Natural killer cell (primary cell): ENCODE measurements around the gene SLC16A11. TPM values are rescaled to one million over a fixed set of nuclear protein-coding genes. Genes with fewer than 3 reads are reported as not detected.
A peak's percentile ranks its signal among the peaks of the same experiment; 100 is the strongest.

Source experiments
- ATAC-seq, 3 donors: fragments of 150-1000 bp in 2 of 3; fragments of 200-7000 bp in 1 of 3; cut with Tn5 transposase; 1 replicate in 1 of 3; 2 replicates in 2 of 3; pipeline ENCODE4 v1.10.0; 2021; ENCODE audit warnings: mild to moderate bottlenecking in 2 of 3, moderate library complexity in 2 of 3
- DNase-seq, 2 donors: peaks; one replicate each; pipeline versions ENCODE4 v3.0.0 to v3.0.0-alpha.2; 2013 to 2021; ENCODE audit warnings: mixed read lengths in 1 of 2
- H3K27ac ChIP-seq: one replicate; pipeline ENCODE4 v1.5.1; 2013; ENCODE audit warnings: mild to moderate bottlenecking, low read length
- H3K27me3 ChIP-seq: one replicate; pipeline ENCODE4 v1.6.1; 2013; ENCODE audit warnings: low read length; ENCODE audit not compliant: control insufficient read depth, insufficient read depth
- H3K36me3 ChIP-seq: one replicate; pipeline ENCODE4 v1.6.1; 2013; ENCODE audit warnings: low read length; ENCODE audit not compliant: control insufficient read depth, insufficient read depth
- H3K4me1 ChIP-seq: one replicate; pipeline ENCODE4 v1.6.1; 2013; ENCODE audit warnings: low read length; ENCODE audit not compliant: control insufficient read depth, insufficient read depth
- H3K4me3 ChIP-seq: one replicate; pipeline ENCODE4 v1.5.1; 2013; ENCODE audit warnings: low read length
- H3K9me3 ChIP-seq: one replicate; pipeline ENCODE4 v1.6.1; 2013; ENCODE audit warnings: low read length; ENCODE audit not compliant: control insufficient read depth, insufficient read depth
- H3K27ac Mint-ChIP-seq, 2 donors: one replicate each; pipeline ENCODE4 v1.8.0; 2022; ENCODE audit warnings: mild to moderate bottlenecking in 2 of 2, mixed read lengths in 2 of 2, moderate library complexity in 1 of 2
- H3K27me3 Mint-ChIP-seq, 2 donors: one replicate each; pipeline ENCODE4 v1.8.0; 2022; ENCODE audit warnings: low read depth in 2 of 2, mixed read lengths in 2 of 2
- H3K36me3 Mint-ChIP-seq: one replicate; pipeline ENCODE4 v1.8.0; 2022; ENCODE audit warnings: mixed read lengths
- H3K4me1 Mint-ChIP-seq, 2 donors: one replicate each; pipeline ENCODE4 v1.8.0; 2022; ENCODE audit warnings: mixed read lengths in 2 of 2
- H3K4me3 Mint-ChIP-seq: one replicate; pipeline ENCODE4 v1.8.0; 2022; ENCODE audit warnings: mild to moderate bottlenecking, moderate library complexity, mixed read lengths
- H3K9me3 Mint-ChIP-seq, 2 donors: one replicate each; pipeline ENCODE4 v1.8.0; 2022; ENCODE audit warnings: mixed read lengths in 2 of 2
- WGBS: methylation state at CpG from one replicate; pipeline ENCODE4 v1.1.7; 2013; ENCODE audit warnings: missing lambda C conversion rate; ENCODE audit not compliant: insufficient coverage; 5-methylcytosine and 5-hydroxymethylcytosine counted together
- intact Hi-C: fragments of 100-400 bp; cut with micrococcal nuclease; formaldehyde crosslinking; loops from one replicate; pipeline ENCODE4 v1.14.2; 2022
- total RNA-seq, 4 donors: library from RNA; stranded (reverse); fragments of 120-200 nt in 1 of 4; gene quantifications; one replicate each; pipeline versions ENCODE4 v1.2.3 to v1.2.4, GENCODE V29; 2013 to 2022
- TF ChIP-seq, protein P1 (sequence below): fragments of 200-600 bp; IDR thresholded peaks from one replicate; pipeline ENCODE4 v1.8.0; 2022; ENCODE audit warnings: antibody characterized with exemption

Gene SLC16A11
- total RNA-seq, 3 donors from 2014 or later (not counting 1 experiment from before 2014, with no cell fraction given), result 1.2 to 2.5 (median 1.6) TPM

- Mint-ChIP-seq H3K27ac (peak overlapping the region; percentile 35 to 57), H3K36me3 (peaks cover 14% of the 10 kb centered on the region), H3K4me1 (peaks cover 31 to 34% of the 10 kb centered on the region in 2 donors), H3K27me3 (no peaks in the 10 kb centered on the region), H3K4me3 (no peak overlapping the region), H3K9me3 (no peaks in the 10 kb centered on the region)
- TF ChIP-seq, protein P1, sequence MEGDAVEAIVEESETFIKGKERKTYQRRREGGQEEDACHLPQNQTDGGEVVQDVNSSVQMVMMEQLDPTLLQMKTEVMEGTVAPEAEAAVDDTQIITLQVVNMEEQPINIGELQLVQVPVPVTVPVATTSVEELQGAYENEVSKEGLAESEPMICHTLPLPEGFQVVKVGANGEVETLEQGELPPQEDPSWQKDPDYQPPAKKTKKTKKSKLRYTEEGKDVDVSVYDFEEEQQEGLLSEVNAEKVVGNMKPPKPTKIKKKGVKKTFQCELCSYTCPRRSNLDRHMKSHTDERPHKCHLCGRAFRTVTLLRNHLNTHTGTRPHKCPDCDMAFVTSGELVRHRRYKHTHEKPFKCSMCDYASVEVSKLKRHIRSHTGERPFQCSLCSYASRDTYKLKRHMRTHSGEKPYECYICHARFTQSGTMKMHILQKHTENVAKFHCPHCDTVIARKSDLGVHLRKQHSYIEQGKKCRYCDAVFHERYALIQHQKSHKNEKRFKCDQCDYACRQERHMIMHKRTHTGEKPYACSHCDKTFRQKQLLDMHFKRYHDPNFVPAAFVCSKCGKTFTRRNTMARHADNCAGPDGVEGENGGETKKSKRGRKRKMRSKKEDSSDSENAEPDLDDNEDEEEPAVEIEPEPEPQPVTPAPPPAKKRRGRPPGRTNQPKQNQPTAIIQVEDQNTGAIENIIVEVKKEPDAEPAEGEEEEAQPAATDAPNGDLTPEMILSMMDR, result peak; percentile 85
- Histone ChIP-seq H3K9me3 (no peaks in the 10 kb centered on the region), H3K27me3 (no peaks in the 10 kb centered on the region), H3K36me3 (peaks cover 45% of the 10 kb centered on the region), H3K27ac (no peak overlapping the region), H3K4me3 (no peak overlapping the region), H3K4me1 (peaks cover under 1% of the 10 kb centered on the region)
- WGBS, result 100% methylated on average over 2 of the region's 2 CpGs
- ATAC-seq (peak; percentile 93 to 98 (median 95)), DNase-seq (peak in 1 of 2 donors; percentile 86)
- intact Hi-C loops, result loop anchor here (1.0 to 10.0 kb wide), 5 partner anchors 18 to 530 kb away; partner anchors contain the start of gene BCL6B
Measured at GRCh38 chr17:7004398-7005253, 39.3 kb downstream of the SLC16A11 start.

GRCh38 chr17:7003745-7004144, 40.1 kb downstream of the SLC16A11 start:
- intact Hi-C loops, result loop anchor here (1.0 to 10.0 kb wide), 5 partner anchors 19 to 529 kb away; partner anchors contain the start of gene BCL6B
- no peaks in the 10 kb centered on the region for H3K9me3 Mint-ChIP-seq
- TF ChIP-seq, protein P1, result no peak
- 94% methylated on average over 1 of the region's 2 CpGs for WGBS
- no peak for DNase-seq
- Histone ChIP-seq H3K27me3 (no peaks in the 10 kb centered on the region), H3K36me3 (peaks cover 45% of the 10 kb centered on the region), H3K4me1 (no peaks in the 10 kb centered on the region), H3K4me3 (no peak overlapping the region), H3K9me3 (no peaks in the 10 kb centered on the region), H3K27ac (no peak overlapping the region)
- peaks cover 27 to 32% of the 10 kb centered on the region in 2 donors for H3K4me1 Mint-ChIP-seq
- ATAC-seq, result no peak
- no peak overlapping the region for H3K4me3 Mint-ChIP-seq
- H3K27me3 Mint-ChIP-seq, result no peaks in the 10 kb centered on the region
- H3K27ac Mint-ChIP-seq, result no peak overlapping the region
- peaks cover 14% of the 10 kb centered on the region for H3K36me3 Mint-ChIP-seq

DNA sequence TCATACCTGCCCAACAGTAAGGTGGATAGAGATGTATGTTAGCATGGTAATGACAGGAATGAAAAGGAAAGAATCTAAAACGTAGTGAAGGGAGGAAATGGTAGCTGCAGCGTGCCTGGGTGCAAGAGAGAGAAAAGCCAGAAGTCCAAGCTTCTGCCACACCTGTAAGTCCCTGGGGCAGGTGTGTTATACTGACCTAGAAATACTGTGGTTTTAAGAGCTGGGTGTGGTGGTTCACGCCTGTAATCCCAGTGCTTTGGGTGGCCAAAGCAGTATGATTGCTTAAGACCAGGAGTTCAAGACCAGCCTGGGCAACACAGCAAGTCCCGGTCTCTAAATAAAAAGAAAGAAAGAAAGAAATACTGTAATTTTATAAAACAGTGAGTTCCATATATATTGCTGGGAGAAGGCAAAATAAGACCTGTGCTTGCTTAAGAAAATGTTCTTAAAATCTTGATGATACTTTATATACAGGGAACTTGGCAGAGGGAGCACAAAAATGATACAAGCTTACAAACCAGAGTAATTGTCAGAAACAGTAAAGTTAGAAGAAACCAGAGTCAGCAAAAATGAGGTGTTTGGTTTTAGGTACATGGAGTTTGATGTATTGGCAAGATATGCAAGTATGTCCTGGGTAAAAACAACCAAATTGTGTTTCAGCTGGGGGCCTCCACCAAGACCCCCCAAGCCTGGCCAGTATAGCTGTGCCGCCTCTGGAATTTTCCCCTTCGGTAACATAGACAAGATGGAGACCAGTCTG, 41.4 kb downstream of the SLC16A11 start:
- ATAC-seq (no peak), DNase-seq (no peak)
- Mint-ChIP-seq H3K27me3 (no peaks in the 10 kb centered on the region), H3K4me1 (peaks cover 27 to 32% of the 10 kb centered on the region in 2 donors), H3K27ac (peak overlapping the region; percentile 24 to 53), H3K9me3 (no peaks in the 10 kb centered on the region), H3K36me3 (peaks cover 14% of the 10 kb centered on the region), H3K4me3 (no peak overlapping the region)
- Histone ChIP-seq H3K4me1 (no peaks in the 10 kb centered on the region), H3K9me3 (no peaks in the 10 kb centered on the region), H3K27me3 (no peaks in the 10 kb centered on the region), H3K27ac (no peak overlapping the region), H3K4me3 (no peak overlapping the region), H3K36me3 (peaks cover 54% of the 10 kb centered on the region)
- WGBS, result 95% methylated on average over 6 of the region's 6 CpGs
- TF ChIP-seq, protein P1, result no peak
- intact Hi-C loops, result loop anchor here (10.0 kb wide), 1 partner anchor 528 kb away; no protein-coding TSS in a partner anchor
